ENCODE results near the gene PHOX2B.

DNA sequence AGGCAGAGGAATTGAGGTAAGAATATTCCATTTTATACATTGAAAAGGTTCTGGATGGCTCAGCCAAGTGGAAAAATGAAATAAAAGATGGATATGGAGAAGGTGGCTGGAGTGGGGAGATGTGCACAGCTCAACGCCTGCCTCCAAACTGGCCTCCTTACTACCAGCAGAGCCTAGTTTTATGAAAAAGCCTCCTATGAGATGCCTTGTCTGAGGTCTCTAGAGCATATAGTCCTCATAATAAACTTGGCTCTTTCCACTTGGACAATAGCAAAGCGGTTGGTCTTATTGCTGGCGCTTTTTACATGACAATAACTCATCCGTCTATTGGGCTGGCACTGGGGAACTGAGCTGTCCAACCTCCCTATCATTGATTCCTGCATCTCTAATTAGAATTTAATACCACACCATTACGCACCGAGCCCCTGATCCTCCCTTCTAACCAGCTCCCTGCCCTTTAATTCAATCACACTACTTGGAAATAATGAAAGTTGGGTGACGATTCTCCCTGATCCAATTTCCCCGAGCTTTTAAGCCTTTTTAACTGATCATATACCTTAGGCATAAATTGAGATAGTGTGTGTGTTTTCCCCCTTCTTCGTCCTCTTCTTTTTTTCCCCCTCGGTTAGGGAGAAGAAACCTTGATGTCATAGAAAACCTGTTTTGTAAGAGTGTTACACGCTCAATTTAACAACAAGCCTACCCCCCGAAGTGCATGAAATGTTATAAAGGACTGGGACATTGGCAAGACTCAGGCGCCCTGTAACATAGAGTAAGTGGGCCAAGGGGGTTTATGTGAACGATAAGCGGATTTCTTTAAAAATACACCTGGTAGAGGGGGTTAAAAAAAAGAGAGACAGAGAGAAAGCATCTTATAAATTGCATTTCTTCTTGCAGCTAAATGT is at the start of gene PHOX2B:
- TF ChIP-seq CTCF (IDR thresholded peaks at IDR 0.05) (no peak), POLR2A (IDR thresholded peaks at IDR 0.05) (no peak)
